GM21529 (cell line): ENCODE results near the gene SERPINA9.

Source experiments
- ATAC-seq: cut with Tn5 transposase; IDR thresholded peaks from one replicate; pipeline ENCODE4 v1.9.1; 2021; ENCODE audit not compliant: unreplicated experiment

SERPINA9 gene

DNA sequence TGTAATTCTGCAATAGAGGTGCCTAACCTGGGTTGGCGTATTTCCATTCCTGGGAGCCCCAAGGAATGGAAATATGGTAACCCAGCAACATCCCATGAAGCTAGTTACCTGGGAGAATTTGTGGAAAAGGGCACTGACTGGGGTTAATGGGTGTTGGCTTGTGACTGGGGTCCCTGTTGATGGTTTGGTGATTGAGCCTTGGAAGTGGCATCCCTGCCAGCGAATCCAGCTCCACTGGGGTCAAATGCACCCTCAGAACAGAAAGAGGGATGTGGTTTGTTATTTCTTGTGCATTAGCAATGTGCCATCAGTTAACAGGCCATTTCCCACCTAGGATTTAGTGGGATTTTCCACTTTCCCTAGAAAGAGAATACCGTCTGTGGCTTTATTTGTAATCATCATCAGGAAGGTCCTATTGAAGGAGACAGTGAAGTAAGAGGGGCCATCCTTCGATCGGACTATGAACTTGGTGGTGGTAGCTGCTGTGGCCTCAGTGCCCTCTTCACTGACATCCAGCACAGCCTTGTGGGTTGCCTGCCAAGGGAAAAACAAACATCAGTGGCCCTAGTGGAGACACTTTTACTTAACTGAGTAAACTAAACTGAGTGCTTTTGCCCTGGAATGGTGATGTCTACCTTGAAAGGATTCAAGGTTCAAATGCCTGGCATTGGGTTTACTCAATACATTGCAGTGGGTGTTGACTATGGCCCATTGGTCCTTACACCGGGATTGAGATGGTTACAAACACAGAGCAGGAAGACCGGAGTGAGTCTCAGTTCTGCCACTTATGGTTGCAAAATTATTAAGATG lies 13.0 kb downstream of the SERPINA9 start:
- no peak for ATAC-seq

DNA sequence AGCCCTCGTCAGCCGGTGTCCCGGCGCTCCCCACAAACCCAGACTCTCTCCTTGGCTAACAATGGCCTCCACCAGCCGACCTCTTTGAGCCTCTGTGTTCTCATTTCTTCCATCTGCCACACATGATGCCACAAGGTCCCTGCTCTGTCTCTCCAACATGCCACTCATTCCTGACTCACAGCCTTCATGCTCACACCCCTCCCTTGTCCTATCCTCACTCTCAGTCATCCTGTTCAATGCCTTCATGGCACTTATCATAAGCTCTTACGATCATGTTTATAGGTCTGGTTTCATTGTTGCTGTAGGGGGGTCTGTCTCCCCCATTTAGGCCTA lies 13.8 kb downstream of the SERPINA9 start:
- no peak for ATAC-seq

DNA sequence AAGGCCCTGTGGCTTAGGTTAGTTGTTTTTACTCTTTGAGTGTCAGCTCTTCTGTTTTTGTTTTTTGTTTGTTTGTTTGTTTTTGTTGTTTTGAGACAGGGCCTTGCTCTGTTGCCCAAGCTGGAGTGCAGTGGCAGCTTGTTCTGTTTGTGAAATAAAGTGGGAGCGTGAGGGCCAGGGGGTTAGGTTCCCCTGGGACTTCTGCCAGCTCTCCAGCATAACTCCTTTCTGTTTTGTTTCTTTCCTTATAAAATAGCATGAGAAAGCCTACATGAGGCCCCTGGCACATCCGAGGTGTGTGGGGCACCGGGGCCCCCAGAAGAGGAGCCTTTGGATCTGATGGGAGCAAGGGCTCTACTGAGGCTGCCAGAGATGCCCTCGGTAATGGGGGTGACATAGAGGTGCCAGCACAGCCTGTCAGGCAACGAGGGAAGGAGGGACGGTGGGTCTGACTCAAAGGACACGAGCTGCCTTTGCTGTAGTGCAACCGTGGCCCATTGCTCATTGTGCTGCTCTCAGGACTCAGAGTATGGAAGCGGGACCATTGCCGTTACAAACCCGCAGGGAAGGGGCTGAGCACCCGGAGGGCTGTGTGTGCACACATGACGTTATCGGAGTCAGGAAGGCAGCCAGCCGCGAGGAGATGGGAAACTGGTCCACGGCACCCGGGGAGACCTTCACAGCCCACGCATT lies 14.3 kb downstream of the SERPINA9 start:
- ATAC-seq, result no peak

DNA sequence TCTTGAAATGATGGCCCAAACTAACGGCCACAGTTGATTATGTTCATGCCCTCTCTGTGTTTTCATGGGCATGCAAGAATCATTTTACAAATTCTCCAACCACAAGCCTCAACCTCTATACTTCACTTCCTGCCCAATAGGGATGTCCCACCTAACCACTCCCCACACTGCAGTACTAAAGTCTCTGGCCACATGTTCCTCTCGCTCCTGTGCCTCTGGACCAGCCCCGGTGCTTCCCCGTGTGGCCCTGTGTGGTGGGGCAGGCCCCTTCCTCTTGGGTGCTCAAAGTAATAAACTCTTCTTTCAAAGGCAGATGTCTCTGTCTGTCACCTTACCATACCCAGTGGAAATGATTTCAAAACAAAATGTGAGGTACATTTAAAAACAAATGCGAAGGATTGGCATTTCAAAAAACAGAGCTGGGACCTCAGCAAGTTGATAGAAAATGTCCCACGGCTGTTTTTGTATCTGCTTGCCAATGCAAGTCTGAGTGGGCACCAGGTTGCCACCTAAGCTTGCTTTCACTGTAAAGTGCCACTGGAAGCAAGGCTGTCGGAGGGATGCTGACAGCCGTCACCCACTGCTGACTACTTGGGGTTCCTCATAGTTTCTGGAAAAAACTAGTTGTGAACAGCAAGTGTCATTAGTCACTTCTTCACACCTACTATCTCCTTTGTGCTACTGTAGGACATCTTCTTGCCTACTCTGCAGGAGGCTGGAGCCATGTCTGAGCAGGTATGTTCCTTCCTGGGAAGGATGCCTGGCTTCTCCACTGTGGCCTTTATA lies 15.2 kb downstream of the SERPINA9 start:
- no peak for ATAC-seq

DNA sequence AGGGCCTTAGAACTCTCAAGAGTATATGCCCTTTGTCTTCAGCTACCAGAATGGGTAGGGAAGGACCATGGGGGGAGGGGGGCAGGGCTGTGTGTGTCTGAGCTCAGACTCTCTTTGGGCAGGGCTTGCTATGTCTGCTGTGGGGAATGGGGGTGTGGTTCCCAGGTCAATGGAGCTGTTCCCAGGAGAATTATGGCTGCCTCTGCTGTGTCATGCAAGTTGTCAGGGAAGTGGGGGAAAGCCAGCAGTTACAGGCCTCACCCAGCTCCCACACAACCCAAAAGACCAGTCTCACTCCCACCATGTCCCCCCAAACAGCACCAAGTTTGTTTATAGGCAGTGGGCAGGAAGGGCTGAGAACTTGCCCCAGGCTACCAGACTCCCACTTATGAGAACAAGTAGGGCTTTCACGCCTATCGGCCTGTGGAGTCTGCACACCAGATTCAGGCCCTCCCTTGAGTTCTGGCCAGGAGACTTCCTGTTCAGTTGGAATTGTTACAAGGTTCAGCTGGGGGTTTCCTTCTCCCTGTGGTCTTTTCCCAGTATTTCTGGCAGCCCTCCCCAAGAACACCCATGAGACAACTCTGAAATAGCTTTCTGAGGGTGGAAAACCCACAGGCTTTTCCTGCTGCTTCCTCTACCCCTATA lies 17.3 kb downstream of the SERPINA9 start:
- ATAC-seq, result no peak

DNA sequence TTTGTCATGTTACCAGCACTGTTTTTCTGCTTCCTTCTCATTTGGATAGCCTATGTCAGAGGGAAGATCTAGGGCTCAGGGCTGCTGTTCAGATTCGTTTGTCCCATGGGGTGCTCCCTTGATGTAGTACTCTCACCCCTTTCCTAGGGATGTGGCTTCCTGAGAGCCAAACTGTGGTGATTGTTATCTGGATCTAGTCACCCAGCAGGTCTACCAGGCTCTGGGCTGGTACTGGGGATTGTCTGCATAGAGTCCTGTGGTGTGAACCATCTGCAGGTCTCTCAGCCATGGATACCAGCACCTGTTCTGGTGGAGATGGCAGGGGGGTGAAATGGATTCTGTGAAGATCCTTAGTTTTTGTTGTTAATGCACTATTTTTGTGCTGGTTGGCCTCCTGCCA lies 17.9 kb downstream of the SERPINA9 start:
- no peak for ATAC-seq

DNA sequence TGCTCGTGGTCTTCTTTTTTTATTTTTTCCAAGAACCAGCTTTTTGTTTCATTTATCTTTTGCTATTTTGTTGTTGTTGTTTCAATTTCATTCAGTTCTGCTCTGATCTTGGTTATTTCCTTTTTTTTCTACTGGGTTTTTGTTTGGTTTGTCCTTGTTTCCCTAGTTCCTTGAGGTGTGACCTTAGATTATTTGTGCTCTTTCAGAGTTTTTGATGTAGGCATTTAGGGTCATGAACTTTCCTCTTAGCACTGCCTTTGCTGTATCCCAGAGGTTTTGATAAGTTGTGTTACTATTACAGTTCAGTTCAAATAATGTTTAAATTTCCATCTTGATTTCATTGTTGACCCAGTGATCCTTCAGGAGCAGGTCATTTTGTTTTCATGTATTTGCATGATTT lies 20.1 kb downstream of the SERPINA9 start:
- ATAC-seq, result no peak

DNA sequence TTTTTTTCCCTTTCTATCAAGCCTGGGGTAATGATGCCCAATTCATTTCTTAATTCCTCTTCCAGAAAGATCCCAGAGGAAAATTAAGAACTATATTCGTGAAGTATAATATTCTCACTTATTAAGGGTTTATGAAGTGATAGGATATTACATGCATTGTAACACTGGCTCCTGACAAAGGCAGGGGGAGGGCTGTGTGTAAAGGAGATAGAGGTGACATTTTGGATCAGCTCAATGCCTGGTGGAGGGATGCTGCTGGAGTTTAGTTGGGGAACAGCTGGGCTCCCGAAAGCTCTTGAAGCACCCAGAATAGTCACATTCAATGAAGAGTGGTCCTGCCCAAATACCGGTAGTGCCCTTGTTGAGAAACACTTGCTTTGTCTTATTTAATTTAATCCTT lies 24.2 kb downstream of the SERPINA9 start:
- no peak for ATAC-seq

DNA sequence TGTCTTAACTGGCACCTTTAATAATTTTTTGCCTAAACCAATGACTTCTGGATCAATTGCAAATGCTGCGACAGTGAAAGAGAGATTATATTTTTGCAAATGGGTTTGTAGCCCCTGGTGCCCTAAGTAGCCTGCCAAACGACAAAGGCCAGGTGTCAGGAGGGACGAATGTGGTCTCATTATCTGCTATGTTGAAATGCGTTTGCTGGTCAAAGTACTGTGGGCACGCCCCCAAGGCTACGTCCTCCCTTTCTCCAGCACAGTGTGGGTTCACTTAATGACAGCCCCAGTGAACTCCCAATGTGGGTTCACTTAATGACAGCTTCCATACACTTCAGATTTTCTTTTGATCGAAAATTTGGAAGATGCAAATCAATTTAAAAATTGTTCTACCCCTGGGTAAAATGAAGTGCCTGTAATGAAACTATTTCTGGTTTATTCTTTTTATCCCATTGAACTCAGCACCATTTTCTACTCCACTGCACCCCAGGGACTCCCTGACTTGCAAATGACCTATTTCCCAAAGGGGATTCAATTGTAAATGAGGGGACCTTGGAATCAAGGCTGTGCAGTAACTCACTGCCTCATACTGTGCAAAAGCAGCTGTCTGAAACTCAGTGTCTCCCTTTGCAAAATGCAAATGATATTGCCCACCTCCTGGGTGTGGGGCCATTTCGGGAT lies 24.8 kb downstream of the SERPINA9 start:
- ATAC-seq, result no peak

DNA sequence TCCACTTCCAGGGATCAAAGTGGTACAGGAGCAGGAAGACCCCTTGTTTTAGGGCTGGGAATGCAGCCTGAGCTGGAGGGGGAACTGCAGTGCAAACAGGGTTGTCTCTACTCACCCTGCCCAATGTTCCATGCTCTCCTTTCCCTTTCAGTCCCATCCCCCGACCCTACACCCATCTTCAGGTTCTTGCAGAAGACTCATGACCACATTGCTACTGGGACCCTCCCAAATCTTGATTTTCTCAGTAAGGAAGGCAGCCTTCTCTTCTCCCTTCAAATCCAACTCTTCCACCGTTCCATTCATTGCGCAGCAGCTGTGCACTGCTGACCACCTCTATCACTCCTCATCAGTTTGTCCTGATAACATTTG lies 25.3 kb downstream of the SERPINA9 start:
- no peak for ATAC-seq

DNA sequence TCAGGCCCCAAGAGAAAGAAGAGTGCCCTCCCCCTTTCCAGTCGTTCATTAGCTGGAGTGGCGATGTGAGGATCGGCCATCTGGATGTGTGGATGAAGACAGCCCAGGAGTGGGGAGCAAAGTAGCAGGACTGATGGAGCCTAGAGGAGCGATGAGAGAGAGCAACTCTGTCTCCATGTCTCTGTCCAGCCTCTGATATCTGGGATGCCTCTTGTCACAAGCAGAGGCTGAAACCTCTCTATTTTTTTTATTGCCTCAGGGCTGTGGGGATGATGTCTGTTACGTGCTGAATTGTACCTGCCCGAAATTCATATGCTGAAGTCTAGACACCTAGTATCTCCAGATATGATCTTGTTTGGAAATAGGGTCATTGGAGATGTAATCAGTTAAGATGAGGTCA lies 26.1 kb downstream of the SERPINA9 start:
- no peak for ATAC-seq

DNA sequence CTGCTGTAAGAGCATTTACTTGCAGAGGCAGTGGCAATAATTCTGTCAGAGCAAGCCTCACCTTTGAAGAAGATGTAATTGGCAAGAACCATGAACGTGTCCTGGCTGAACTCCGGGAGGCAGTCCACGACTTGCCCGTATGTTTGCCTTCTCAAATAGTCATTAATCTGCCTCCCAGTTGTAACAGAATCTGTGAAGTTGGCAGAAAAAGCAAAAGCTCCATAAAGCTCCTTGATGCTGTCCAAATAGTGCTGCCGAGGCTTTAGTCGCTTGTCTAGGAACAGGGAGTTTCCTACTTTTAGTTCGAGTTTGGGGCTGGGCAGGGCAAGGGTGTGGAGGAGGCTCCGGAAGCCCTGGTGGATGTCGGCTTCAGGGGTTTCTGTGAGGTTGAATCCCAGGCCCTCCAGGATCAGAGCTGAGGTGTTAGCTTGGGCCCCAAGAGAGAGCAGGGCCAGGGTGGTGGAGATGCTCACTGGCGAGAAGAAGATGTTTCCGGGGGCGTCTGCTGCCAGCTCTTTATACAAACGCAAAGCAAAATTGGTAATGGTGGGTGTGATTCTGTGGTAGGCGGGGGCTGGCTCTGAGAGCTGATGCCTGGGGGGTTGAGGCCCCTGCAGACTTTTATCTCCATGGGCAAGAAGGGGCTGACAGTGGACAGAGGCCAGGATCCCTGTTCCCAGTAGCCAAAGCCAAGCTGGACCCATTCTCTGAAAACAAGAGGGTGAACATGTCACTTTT lies 27.8 kb downstream of the SERPINA9 start:
- no peak for ATAC-seq

DNA sequence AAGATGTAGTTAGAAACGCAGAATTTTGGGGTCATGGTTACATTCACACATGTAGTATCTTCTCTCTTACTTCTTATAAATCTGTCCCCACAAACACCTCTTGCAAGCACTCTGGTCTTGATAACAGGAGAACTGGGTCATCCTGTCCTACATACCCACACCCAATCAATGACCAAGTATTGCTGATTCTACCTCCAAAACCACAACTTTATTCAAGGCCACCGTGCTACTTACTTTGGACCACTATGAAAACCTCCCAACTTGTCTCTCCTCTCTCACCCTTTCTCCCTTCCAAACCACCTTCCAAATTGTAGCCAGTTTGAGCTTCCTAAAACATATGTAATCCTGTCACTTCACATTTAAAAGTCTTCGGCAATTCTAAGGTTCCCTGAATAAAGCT lies 28.8 kb downstream of the SERPINA9 start:
- no peak for ATAC-seq

DNA sequence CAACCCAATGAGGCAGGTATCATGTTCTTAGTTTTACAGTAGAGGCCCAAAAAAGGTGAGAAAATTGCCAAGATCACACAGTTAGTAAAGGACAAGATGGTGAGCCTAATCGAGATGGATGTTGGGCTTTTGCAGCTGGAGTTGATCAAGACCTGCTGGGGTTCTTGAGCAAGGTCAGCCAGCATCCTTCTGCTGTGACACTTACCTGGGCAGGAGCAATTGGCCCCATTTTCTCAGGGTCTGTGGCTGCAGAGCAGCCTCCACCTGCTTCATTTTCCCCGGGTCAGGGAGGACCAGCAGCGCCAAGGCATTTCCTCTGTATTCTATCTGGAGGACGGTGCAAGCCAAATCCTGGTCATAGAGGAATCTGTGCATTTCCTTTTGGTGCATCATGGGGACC lies 29.9 kb downstream of the SERPINA9 start:
- no peak for ATAC-seq

DNA sequence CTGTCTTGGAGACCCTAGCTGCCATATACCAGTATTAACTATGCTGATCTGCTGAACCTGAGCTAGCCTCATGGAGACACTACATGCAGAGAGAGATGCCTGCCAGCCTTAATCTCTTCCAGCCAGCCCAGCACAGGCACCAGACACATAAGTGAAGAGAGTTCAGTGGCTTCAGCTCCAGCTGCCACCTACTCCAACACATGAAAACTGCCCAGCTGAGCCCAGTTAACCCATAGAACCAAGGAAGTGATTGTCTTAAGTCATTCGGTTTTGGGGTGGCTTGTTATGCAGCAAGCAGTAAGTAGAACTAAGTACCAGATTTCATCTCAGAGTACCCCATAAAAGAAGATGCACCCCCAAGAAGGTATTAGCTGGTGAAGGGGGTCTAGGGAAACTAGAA lies 31.0 kb downstream of the SERPINA9 start:
- no peak for ATAC-seq

DNA sequence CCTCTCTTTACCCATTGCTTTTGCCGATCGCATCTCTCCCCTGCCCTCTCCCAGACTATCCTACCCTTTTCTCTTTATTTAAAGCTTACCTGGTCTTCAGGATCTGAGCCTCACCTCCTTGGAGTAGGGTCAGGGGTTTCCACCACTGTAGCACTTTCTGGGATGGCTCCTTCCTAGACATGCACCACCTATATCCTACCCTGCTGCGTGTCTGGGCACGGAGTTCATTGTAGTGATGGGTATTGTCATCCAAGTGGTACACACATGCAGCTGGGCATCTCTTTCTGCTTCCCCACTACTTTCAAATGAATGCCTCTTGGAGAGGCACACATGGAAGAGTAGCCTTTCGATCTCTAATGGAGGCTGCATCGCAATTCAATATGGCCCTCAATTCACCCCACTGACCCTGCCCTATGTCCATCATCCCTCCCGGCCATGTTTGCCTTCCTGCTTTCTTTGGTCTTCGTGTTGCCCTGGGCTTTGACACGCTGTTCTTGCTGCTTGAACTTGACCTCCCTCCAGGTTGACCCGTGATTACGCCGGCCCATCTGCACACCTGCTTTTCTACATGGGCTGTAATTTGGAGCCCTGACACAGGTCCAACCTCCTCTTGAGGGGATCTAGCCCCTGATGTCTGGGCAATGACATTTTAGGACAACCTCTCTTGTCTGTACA lies 34.3 kb downstream of the SERPINA9 start:
- ATAC-seq, result no peak

DNA sequence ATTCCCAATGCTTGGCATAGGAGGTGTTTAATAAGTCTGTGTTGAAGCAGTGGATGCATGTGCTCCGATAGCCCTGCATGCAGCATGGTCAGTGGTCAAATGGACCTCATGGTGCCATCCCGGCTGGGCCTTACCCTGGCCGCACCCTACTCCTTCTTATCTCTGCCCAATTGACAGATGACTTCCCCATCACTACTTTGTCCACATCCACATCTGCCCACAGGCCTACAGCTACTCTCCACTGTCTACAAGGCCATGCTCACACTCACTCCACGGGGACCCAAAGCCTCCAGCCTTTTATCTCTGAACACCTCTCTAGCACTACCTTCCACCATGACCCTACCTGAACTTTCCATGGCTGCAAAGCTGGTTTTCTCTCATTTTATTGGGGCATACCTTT lies 34.9 kb downstream of the SERPINA9 start:
- ATAC-seq, result no peak

DNA sequence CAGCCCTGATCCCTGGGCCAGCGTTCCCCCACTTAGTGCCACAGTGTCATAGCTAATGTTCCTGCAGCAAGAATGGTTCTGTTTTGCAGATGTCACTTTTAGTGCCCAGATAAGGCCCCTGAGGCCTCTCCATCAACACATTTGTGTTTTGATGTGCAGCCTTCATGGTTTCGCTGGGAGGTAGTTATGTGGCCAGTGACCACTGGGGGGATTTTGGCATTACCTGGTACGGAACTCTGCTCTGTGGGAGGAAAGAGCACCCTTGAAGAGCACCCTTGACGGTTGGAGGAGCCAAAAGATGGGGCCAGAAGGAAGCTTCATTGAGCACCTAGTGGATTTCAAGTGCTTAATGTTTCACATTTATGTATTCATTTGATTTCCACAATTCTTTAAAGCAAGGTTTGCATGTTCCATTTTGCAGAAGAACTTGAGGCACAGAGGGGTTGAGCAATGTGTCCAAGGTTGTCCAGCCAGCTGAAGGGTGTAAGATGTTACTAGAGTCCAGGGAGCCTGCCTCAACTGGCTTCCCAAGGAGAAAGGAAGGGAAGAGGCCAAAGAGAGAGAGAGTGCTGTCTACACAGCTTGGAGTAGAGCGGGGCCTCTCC lies 36.4 kb downstream of the SERPINA9 start:
- no peak for ATAC-seq

DNA sequence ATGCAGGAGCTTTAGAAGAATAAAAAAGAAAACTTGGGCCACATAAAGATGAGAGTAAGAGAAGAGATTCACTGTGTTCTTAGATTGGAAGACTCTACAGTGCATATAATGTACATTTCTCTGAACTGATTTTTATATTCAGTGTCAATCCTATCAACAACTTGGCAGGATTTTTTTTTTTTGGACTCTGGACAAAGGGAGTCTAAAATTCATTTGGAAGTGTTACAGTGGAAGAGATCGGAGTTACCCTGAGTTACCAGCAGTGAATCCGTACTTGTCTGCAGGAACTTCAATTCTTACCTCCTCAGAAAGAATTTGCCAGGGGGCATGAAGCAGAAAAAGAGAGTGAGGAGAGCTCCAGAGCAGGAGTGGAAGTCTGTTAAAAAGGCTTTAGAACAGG lies 47.4 kb downstream of the SERPINA9 start:
- no peak for ATAC-seq
